Upper lobe of left lung (tissue), 6 donors: ENCODE measurements around the gene ZDHHC14. TPM values are rescaled to one million over a fixed set of nuclear protein-coding genes. Genes with fewer than 3 reads are reported as not detected.

Experiments used
- ATAC-seq, 2 donors: fragments of 200-7000 bp; cut with Tn5 transposase; one replicate each; pipeline ENCODE4 v1.9.1; 2022; ENCODE audit warnings: mild to moderate bottlenecking in 2 of 2, moderate library complexity in 2 of 2; ENCODE audit not compliant: low FRiP score in 2 of 2
- DNase-seq, 2 donors: peaks; one replicate each; pipeline ENCODE4 v3.0.0-alpha.2; 2019 to 2020
- H3K27ac ChIP-seq, 4 donors: fragments of 200-600 bp; sonication (generic); one replicate each; pipeline ENCODE4 v1.5.1; 2016 to 2019
- H3K27me3 ChIP-seq, 4 donors: fragments of 200-600 bp; sonication (generic); one replicate each; pipeline ENCODE4 v1.5.1; 2017 to 2019
- H3K36me3 ChIP-seq, 4 donors: fragments of 200-600 bp; sonication (generic); one replicate each; pipeline ENCODE4 v1.5.1; 2016 to 2019
- H3K4me1 ChIP-seq, 4 donors: fragments of 200-600 bp; sonication (generic); one replicate each; pipeline ENCODE4 v1.5.1; 2018 to 2019
- H3K4me3 ChIP-seq, 4 donors: fragments of 200-600 bp; sonication (generic); one replicate each; pipeline ENCODE4 v1.5.1; 2017 to 2019; ENCODE audit warnings: mild to moderate bottlenecking in 2 of 4, moderate library complexity in 1 of 4
- H3K9me3 ChIP-seq, 4 donors: fragments of 200-600 bp; sonication (generic); one replicate each; pipeline ENCODE4 v1.5.1; 2018 to 2019
- CTCF ChIP-seq, 6 experiments: fragments of 450-650 bp in 4 of 6; fragments of 200-600 bp in 2 of 6; sonication (generic) in 2 of 6; IDR thresholded peaks; one replicate each; pipeline ENCODE4 v1.5.1; 2016 to 2019; ENCODE audit warnings: antibody characterized with exemption in 6 of 6
- EP300 ChIP-seq, 4 donors: sonication (generic); formaldehyde crosslinking; IDR thresholded peaks; one replicate each; pipeline ENCODE4 v1.5.1; 2017; ENCODE audit warnings: antibody characterized with exemption in 4 of 4, control low read depth in 2 of 4
- POLR2A ChIP-seq, 4 donors: fragments of 450-650 bp; IDR thresholded peaks; one replicate each; pipeline ENCODE4 v1.5.1; 2016 to 2017; ENCODE audit warnings: antibody characterized with exemption in 4 of 4, mild to moderate bottlenecking in 2 of 4
- POLR2AphosphoS5 ChIP-seq, 2 donors: sonication (generic); formaldehyde crosslinking; IDR thresholded peaks; one replicate each; pipeline ENCODE4 v1.5.1; 2017; ENCODE audit warnings: antibody characterized with exemption in 2 of 2
- WGBS, 2 donors: methylation state at CpG; one replicate each; pipeline ENCODE4 v1.1.5; 2017 to 2018; 5-methylcytosine and 5-hydroxymethylcytosine counted together
- total RNA-seq, 6 donors: library from RNA; depleted of rRNA in 4 of 6; stranded (reverse); fragments of >200 nt in 4 of 6; gene quantifications; one replicate each; pipeline versions ENCODE4 v1.1.0 to v1.2.1, GENCODE V29; 2016 to 2021
- donor health status: DM: no; HTN: no; CAD: no; lungs with moderate emphysema.
- donor health status: DM: no; HTN: yes; CAD: no; lungs with severe emphysema.

ZDHHC14 gene
- total RNA-seq, 6 donors from 2014 or later, result 5.3 to 16.5 (median 9.4) TPM

GRCh38 chr6:157615951-157616350 is 235.0 kb downstream of the ZDHHC14 start:
- 84 to 91% methylated on average over 4 of the region's 4 CpGs for WGBS, 2 donors
- Histone ChIP-seq H3K9me3 (no peaks in the 10 kb centered on the region), H3K27me3 (no peaks in the 10 kb centered on the region), H3K4me1 (no peaks in the 10 kb centered on the region), H3K36me3 (no peaks in the 10 kb centered on the region), H3K27ac (no peak overlapping the region), H3K4me3 (no peak overlapping the region)
- ATAC-seq, result no peak
- no peak for DNase-seq
- no peak for TF ChIP-seq POLR2A (IDR thresholded peaks at IDR 0.05)
- TF ChIP-seq EP300 (IDR thresholded peaks at IDR 0.05), result no peak
- no peak for TF ChIP-seq CTCF (IDR thresholded peaks at IDR 0.05)
- no peak for TF ChIP-seq POLR2AphosphoS5 (IDR thresholded peaks at IDR 0.05)

GRCh38 chr6:157620944-157621343 is 240.0 kb downstream of the ZDHHC14 start:
- no peak for ATAC-seq
- DNase-seq, result no peak

GRCh38 chr6:157621406-157621805 is 240.4 kb downstream of the ZDHHC14 start:
- no peak for TF ChIP-seq CTCF (IDR thresholded peaks at IDR 0.05)
- H3K9me3 ChIP-seq, result no peaks in the 10 kb centered on the region
- H3K4me1 ChIP-seq, result no peaks in the 10 kb centered on the region
- 81% methylated on average over 6 of the region's 6 CpGs for WGBS, 2 donors
- no peaks in the 10 kb centered on the region for H3K36me3 ChIP-seq
- H3K27ac ChIP-seq, result no peak overlapping the region
- H3K27me3 ChIP-seq, result no peaks in the 10 kb centered on the region
- DNase-seq, result no peak
- no peak for ATAC-seq
- no peak overlapping the region for H3K4me3 ChIP-seq

More at GRCh38 chr6:157620944-157621343, 240.0 kb downstream of the ZDHHC14 start:
- Histone ChIP-seq H3K27ac (no peak overlapping the region), H3K9me3 (no peaks in the 10 kb centered on the region), H3K4me3 (no peak overlapping the region), H3K27me3 (no peaks in the 10 kb centered on the region), H3K4me1 (no peaks in the 10 kb centered on the region), H3K36me3 (no peaks in the 10 kb centered on the region)
- WGBS, 2 donors, result 93 to 95% methylated on average over 3 of the region's 3 CpGs
- TF ChIP-seq POLR2AphosphoS5 (IDR thresholded peaks at IDR 0.05) (no peak), POLR2A (IDR thresholded peaks at IDR 0.05) (no peak), CTCF (IDR thresholded peaks at IDR 0.05) (no peak), EP300 (IDR thresholded peaks at IDR 0.05) (no peak)

DNA sequence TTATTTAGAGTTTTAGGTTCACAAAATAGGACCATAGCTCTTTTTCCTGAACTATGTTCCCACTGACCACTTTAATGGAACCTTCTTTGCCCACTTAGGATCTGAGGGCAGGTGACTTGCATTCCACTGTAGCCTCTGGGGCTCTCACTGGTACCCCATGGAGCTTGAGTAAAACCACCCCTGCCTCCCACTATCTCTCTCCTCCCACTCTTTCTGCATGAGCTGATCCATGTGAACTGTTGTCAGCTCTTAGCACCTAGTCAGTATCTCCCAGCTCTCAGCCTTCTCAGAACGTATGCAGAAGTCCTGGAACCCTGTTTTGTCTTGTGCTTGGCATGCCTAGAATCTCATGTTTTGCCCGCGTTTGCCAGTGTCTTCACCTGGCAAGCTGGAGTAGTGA is 241.4 kb downstream of the ZDHHC14 start:
- TF ChIP-seq POLR2A (IDR thresholded peaks at IDR 0.05) (no peak), EP300 (IDR thresholded peaks at IDR 0.05) (no peak), POLR2AphosphoS5 (IDR thresholded peaks at IDR 0.05) (no peak), CTCF (IDR thresholded peaks at IDR 0.05) (no peak)
- Histone ChIP-seq H3K4me1 (no peaks in the 10 kb centered on the region), H3K4me3 (no peak overlapping the region), H3K27ac (no peak overlapping the region), H3K36me3 (no peaks in the 10 kb centered on the region), H3K9me3 (no peaks in the 10 kb centered on the region), H3K27me3 (no peaks in the 10 kb centered on the region)
- WGBS, 2 donors, result 96 to 97% methylated on average over 3 of the region's 3 CpGs
- ATAC-seq (no peak), DNase-seq (no peak)

DNA sequence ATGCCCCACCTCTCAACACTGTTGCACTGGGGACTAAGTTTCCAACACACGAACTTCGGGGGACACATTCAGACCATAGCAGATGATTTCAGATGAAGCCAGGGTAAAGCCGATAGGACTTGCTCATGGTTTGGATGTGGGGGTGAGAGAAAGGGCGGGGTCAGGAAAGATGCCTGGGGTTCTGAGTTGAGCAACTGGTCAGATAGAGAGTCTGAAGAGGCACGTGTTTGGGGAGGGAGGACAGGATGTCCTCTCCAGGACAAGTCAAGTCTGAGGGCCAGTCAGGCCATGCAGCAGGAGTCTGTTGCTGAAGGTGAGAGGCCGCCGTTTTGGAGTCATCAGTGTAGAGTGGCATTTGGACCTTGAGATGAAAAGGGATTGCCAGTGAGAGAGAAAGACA is 244.1 kb downstream of the ZDHHC14 start:
- peaks cover 0 to 4% (median 0%) of the 10 kb centered on the region in 4 donors for H3K4me1 ChIP-seq
- H3K36me3 ChIP-seq, result no peaks in the 10 kb centered on the region
- H3K27ac ChIP-seq, result no peak overlapping the region
- WGBS, 2 donors, result 83 to 90% methylated on average over 7 of the region's 7 CpGs
- ATAC-seq (no peak), DNase-seq (no peak)
- no peaks in the 10 kb centered on the region for H3K9me3 ChIP-seq
- H3K4me3 ChIP-seq, result no peak overlapping the region
- no peaks in the 10 kb centered on the region for H3K27me3 ChIP-seq
- TF ChIP-seq POLR2AphosphoS5 (IDR thresholded peaks at IDR 0.05), result no peak
- TF ChIP-seq EP300 (IDR thresholded peaks at IDR 0.05), result no peak
- TF ChIP-seq POLR2A (IDR thresholded peaks at IDR 0.05), result no peak
- TF ChIP-seq CTCF (IDR thresholded peaks at IDR 0.05), result no peak
